Astrocyte of the spinal cord (primary cell): ENCODE results near the gene VWA8.

Experiments used
- DNase-seq: peaks from one replicate; pipeline ENCODE4 v3.0.0; 2011; ENCODE audit warnings: low read depth, low spot score
- H3K4me3 ChIP-seq: 2 replicates; pipeline ENCODE4 v1.5.1; 2011; ENCODE audit warnings: low read depth, mild to moderate bottlenecking, low read length, moderate library complexity
- in situ Hi-C: cut with HindIII; loops from 2 replicates; pipeline ENCODE4 v1.10.0; 2017; ENCODE audit warnings: low sequenced_read_pairs
- TF ChIP-seq, protein P1 (sequence below): IDR thresholded peaks from 2 replicates; pipeline ENCODE4 v1.5.1; 2012; ENCODE audit warnings: low read depth, mild to moderate bottlenecking, low read length, inconsistent platforms

The VWA8 gene

DNA sequence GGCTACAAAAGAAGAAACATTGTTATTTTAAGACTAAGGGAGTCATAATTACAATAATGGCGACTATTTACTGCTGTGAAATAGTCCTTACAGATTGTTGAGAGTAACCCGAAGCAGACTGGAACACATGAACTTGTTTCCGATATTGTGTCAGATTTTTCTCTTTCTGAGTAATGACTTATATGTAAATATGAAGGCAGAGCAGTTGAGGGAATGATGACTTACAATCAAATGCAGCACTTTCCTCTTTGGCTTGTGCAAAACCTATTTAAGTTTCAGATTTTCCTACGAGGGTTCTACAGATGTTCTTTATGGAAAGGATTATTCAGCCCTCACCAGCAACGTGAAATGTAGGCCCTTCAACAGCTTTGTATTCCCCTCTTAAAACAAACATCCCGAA, 304.9 kb downstream of the VWA8 start:
- DNase-seq, result no peak
- TF ChIP-seq, protein P1, sequence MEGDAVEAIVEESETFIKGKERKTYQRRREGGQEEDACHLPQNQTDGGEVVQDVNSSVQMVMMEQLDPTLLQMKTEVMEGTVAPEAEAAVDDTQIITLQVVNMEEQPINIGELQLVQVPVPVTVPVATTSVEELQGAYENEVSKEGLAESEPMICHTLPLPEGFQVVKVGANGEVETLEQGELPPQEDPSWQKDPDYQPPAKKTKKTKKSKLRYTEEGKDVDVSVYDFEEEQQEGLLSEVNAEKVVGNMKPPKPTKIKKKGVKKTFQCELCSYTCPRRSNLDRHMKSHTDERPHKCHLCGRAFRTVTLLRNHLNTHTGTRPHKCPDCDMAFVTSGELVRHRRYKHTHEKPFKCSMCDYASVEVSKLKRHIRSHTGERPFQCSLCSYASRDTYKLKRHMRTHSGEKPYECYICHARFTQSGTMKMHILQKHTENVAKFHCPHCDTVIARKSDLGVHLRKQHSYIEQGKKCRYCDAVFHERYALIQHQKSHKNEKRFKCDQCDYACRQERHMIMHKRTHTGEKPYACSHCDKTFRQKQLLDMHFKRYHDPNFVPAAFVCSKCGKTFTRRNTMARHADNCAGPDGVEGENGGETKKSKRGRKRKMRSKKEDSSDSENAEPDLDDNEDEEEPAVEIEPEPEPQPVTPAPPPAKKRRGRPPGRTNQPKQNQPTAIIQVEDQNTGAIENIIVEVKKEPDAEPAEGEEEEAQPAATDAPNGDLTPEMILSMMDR, result no peak
- H3K4me3 ChIP-seq, result no peak overlapping the region
- in situ Hi-C loops, result no loop called here

DNA sequence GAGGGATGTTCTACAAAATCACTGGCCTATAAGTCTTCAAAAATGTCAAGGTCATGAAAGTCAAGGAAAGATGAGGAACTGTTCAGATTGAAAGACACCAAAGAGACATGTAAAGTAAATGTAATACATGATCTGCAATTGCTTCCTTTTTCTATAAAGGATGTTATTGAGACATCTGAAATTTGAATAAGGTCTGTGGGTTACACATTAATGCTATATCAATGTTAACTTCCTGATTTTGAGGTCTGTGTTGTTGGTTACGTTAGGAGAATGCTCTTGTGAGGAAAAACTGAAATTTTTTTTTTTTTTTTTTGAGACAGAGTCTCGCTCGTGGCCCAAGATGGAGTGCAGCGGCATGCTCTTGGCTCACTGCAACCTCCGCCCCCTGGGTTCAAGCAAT, 306.1 kb downstream of the VWA8 start:
- in situ Hi-C loops, result no loop called here
- TF ChIP-seq, protein P1, result no peak
- no peak for DNase-seq
- no peak overlapping the region for H3K4me3 ChIP-seq

DNA sequence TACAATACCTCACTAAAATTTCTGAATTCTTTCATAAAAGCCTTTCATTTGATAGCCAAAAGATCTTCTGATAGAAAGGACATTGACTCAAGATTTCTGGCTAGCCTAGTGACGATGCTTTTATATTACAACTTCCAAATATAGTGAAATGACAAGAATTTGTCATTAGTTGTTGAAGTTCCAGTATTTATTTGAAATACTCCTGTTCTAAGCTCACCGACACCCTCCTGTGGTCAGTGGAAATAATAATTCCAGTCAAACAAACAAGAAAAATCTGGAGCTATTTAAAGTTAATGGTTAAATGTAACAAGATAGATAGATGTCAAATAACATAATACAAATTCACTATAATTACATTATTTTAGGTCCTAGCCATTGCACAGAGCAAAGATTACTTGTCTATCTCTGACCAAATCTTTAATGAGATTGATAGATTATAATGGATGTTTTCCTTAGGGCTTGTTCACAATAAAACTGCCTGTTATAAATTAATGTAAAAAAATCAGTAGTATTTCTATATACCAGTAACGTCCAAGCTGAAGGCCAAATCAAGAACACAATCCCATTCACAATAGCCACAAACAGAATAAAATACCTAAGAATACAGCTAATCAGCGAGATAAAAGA, 308.1 kb downstream of the VWA8 start:
- TF ChIP-seq, protein P1, result peak; percentile 45
- in situ Hi-C loops, result no loop called here
- H3K4me3 ChIP-seq, result no peak overlapping the region
- peak; percentile 78 for DNase-seq

DNA sequence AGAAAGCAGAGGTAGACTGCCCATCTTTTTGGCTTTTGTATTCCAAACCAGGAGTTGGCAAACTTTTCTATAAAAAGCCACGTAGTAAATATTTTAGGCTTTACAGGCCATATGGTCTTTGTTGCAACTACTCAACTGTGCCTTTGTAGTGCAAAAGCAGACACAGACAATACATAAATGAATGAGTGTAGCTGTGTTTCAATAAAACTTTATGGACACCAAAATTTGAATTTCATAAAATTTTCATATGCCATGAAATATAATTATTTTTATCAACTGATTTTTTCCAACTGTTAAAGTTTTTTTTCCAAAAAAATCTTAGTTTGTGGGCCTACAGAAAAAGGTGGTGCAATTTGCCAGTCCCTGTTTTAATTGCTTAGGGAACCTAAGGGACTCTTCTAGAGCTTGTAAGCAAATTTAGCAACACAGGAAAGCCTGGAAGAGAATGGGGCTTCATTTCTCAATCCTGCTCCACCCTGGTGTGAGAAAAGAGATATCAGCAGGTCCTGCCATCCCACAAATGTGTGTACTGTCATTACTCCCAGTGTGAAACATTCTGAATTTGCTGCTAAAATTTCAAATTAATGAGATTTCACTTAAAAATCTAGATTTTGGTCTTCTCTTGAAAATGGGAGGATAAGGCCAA, 309.4 kb downstream of the VWA8 start:
- no peak for DNase-seq
- in situ Hi-C loops, result no loop called here
- no peak overlapping the region for H3K4me3 ChIP-seq
- TF ChIP-seq, protein P1, result no peak

DNA sequence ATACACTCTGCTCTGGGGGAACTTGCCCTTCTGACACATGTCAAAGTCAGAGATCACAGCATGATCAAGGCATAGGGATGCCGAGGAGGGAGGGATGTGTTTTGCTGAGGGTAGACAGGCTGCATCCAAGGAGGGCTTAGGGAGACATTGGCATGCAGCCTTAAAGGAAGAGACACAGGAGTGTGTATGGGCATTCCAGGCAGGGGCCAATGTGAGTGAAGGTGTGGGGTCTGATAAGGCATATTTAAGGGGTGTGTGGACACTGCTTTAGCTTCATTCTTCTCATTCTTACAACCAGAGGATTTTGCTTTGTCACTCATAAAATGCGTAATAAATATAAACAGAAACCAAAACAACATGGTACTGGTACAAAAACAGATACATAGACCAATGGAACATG, 310.2 kb downstream of the VWA8 start:
- in situ Hi-C loops, result no loop called here
- TF ChIP-seq, protein P1, result no peak
- DNase-seq, result no peak
- no peak overlapping the region for H3K4me3 ChIP-seq

DNA sequence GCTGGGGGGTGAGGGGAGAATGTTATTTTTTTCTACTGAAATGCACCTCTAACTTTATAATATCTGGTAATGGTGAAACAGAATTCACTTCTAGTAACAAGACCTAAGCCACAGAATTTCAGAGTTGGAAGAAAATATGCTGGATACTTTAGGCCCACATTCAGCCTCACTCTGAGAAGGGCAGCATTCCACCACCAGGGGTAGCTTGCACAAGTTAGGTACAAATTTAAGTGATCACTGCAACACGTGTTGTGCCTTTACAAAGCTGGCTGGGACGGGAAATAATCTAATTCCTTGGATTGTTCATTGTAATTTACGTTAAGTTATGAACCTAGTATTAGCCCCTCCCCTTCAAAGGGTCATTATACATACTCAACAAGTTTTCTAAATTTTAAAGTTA, 311.2 kb downstream of the VWA8 start:
- DNase-seq, result peak; percentile 55
- in situ Hi-C loops, result no loop called here
- no peak overlapping the region for H3K4me3 ChIP-seq
- TF ChIP-seq, protein P1, result peak; percentile 58
